IMR-90 (cell line): ENCODE data around the gene GPR183. TPM values are rescaled to one million over a fixed set of nuclear protein-coding genes. Genes with fewer than 3 reads are reported as not detected.

Experiments
- ATAC-seq: fragments of 200-7000 bp; cut with Tn5 transposase; 2 replicates; pipeline ENCODE4 v1.9.1; 2020; ENCODE audit warnings: low read depth, mild to moderate bottlenecking, moderate library complexity
- BruUV-seq: library from RNA; stranded (reverse); fragments of 400-500 nt; replicated peaks from 2 replicates; lab custom pipeline; 2021; lab: Mats Ljungman, UMichigan
- CTCF ChIA-PET: fragments of 300-600 bp; formaldehyde crosslinking; extraction: SDS; loops from one replicate; lab custom pipeline; 2021; ENCODE audit warnings: antibody characterized with exemption; lab: Yijun Ruan, JAX
- POLR2A ChIA-PET: fragments of 300-600 bp; sonication (Branson Sonifier 250); formaldehyde crosslinking; loops from one replicate; lab custom pipeline; 2022; ENCODE audit warnings: antibody characterized with exemption; ENCODE audit not compliant: unreplicated experiment; lab: Charles Lee
- DNase-seq: peaks from one replicate; pipeline ENCODE4 v3.0.0; 2013
- H2AFZ ChIP-seq: replicated peaks from 2 replicates; pipeline ENCODE3; 2013; ENCODE audit warnings: low read length, mild to moderate bottlenecking; ENCODE audit not compliant: poor library complexity
- H2AK5ac ChIP-seq: 2 replicates; pipeline ENCODE4 v1.6.1; 2013; ENCODE audit warnings: low read depth, low read length, inconsistent platforms
- H2AK9ac ChIP-seq: replicated peaks from 2 replicates; pipeline ENCODE3; 2013; ENCODE audit warnings: mild to moderate bottlenecking, low read depth, low read length, moderate library complexity; ENCODE audit not compliant: poor library complexity
- H2BK120ac ChIP-seq: 2 replicates; pipeline ENCODE4 v1.6.1; 2013; ENCODE audit warnings: low read depth, low read length, inconsistent platforms
- H2BK15ac ChIP-seq: 3 replicates; pipeline ENCODE4 v1.6.1; 2013; ENCODE audit warnings: low read depth, low read length, inconsistent platforms
- H2BK20ac ChIP-seq: 2 replicates; pipeline ENCODE4 v1.6.1; 2013; ENCODE audit warnings: low read depth, mild to moderate bottlenecking, inconsistent platforms, low read length, moderate library complexity
- H2BK5ac ChIP-seq: 2 replicates; pipeline ENCODE4 v1.6.1; 2013; ENCODE audit warnings: mild to moderate bottlenecking, low read depth, low read length, inconsistent platforms; ENCODE audit not compliant: poor library complexity, severe bottlenecking
- H3K14ac ChIP-seq: replicated peaks from 2 replicates; pipeline ENCODE4 v1.6.1; 2013; ENCODE audit warnings: low read depth, low read length, inconsistent platforms
- H3K18ac ChIP-seq: 2 replicates; pipeline ENCODE4 v1.6.1; 2013; ENCODE audit warnings: low read depth, low read length, control low read depth
- H3K23ac ChIP-seq: 2 replicates; pipeline ENCODE4 v1.6.1; 2013; ENCODE audit warnings: low read depth, low read length, inconsistent platforms
- H3K27ac ChIP-seq: 2 replicates; pipeline ENCODE4 v1.5.1; 2013; ENCODE audit warnings: mild to moderate bottlenecking, control low read depth, low read length; ENCODE audit not compliant: insufficient read depth
- H3K27me3 ChIP-seq: 2 replicates; pipeline ENCODE4 v1.6.1; 2013; ENCODE audit warnings: low read length; ENCODE audit not compliant: control insufficient read depth, insufficient read depth
- H3K36me3 ChIP-seq: 2 replicates; pipeline ENCODE4 v1.6.1; 2013; ENCODE audit warnings: low read length, mixed read lengths; ENCODE audit not compliant: control insufficient read depth, insufficient read depth
- H3K4ac ChIP-seq: 2 replicates; pipeline ENCODE4 v1.6.1; 2013; ENCODE audit warnings: low read depth, low read length, inconsistent platforms
- H3K4me1 ChIP-seq: 2 replicates; pipeline ENCODE4 v1.6.1; 2013; ENCODE audit warnings: low read length, mixed read lengths; ENCODE audit not compliant: control insufficient read depth, insufficient read depth
- H3K4me2 ChIP-seq: 2 replicates; pipeline ENCODE4 v1.6.1; 2013; ENCODE audit warnings: low read depth, mild to moderate bottlenecking, control low read depth, low read length, moderate library complexity
- H3K4me3 ChIP-seq: 2 replicates; pipeline ENCODE4 v1.5.1; 2013; ENCODE audit warnings: low read depth, mild to moderate bottlenecking, control low read depth, low read length, moderate library complexity; ENCODE audit not compliant: insufficient read depth
- H3K56ac ChIP-seq: 2 replicates; pipeline ENCODE4 v1.6.1; 2013; ENCODE audit warnings: low read length, inconsistent platforms; ENCODE audit not compliant: insufficient read depth; ENCODE audit errors: extremely low read depth
- H3K79me1 ChIP-seq, 2 experiments: 2 replicates each; pipeline ENCODE4 v1.6.1; 2013; ENCODE audit warnings: low read length in 2 of 2, inconsistent platforms in 1 of 2, low read depth in 1 of 2
- H3K9ac ChIP-seq: 2 replicates; pipeline ENCODE4 v1.6.1; 2013; ENCODE audit warnings: low read depth, low read length, control low read depth
- H3K9me1 ChIP-seq: 2 replicates; pipeline ENCODE4 v1.6.1; 2013; ENCODE audit warnings: low read length, inconsistent platforms; ENCODE audit not compliant: insufficient read depth
- H3K9me3 ChIP-seq: 2 replicates; pipeline ENCODE4 v1.6.1; 2013; ENCODE audit warnings: low read length; ENCODE audit not compliant: control insufficient read depth, insufficient read depth
- H4K20me1 ChIP-seq: 2 replicates; pipeline ENCODE4 v1.6.1; 2013; ENCODE audit warnings: low read length, inconsistent platforms; ENCODE audit not compliant: insufficient read depth
- H4K5ac ChIP-seq: 2 replicates; pipeline ENCODE4 v1.6.1; 2013; ENCODE audit warnings: mild to moderate bottlenecking, low read depth, low read length, control low read depth
- H4K8ac ChIP-seq, 2 experiments: 2 replicates each; pipeline ENCODE4 v1.6.1; 2013; ENCODE audit warnings: low read depth in 2 of 2, low read length in 2 of 2, control low read depth in 1 of 2, inconsistent platforms in 1 of 2
- H4K91ac ChIP-seq: 2 replicates; pipeline ENCODE4 v1.6.1; 2013; ENCODE audit warnings: low read depth, low read length, inconsistent platforms; ENCODE audit not compliant: insufficient read depth
- BHLHE40 ChIP-seq: fragments of 150-350 bp; IDR thresholded peaks from 2 replicates; pipeline ENCODE4 v1.6.1; 2016; ENCODE audit warnings: mild to moderate bottlenecking, low read depth, low read length
- CEBPB ChIP-seq: IDR thresholded peaks from 2 replicates; pipeline ENCODE4 v1.6.1; 2012; ENCODE audit warnings: low read depth, low read length, improper control_type of control experiment
- CHD1 ChIP-seq: IDR thresholded peaks from 2 replicates; pipeline ENCODE4 v1.6.1; 2012; ENCODE audit warnings: low read depth, low read length, improper control_type of control experiment
- CTCF ChIP-seq: conservative IDR thresholded peaks from 2 replicates; pipeline ENCODE4 v1.5.1; 2012; ENCODE audit warnings: mild to moderate bottlenecking, low read depth, low read length, improper control_type of control experiment
- ELK1 ChIP-seq: fragments of 150-350 bp; IDR thresholded peaks from 2 replicates; pipeline ENCODE4 v1.6.1; 2016; ENCODE audit warnings: low read depth, mild to moderate bottlenecking, low read length, moderate library complexity, borderline replicate concordance
- FOS ChIP-seq: fragments of 150-350 bp; IDR thresholded peaks from 2 replicates; pipeline ENCODE4 v1.6.1; 2016; ENCODE audit warnings: low read depth, low read length
- MAFK ChIP-seq: IDR thresholded peaks from 2 replicates; pipeline ENCODE4 v1.6.1; 2012; ENCODE audit warnings: low read depth, low read length, improper control_type of control experiment
- MAZ ChIP-seq: IDR thresholded peaks from 2 replicates; pipeline ENCODE4 v1.6.1; 2012; ENCODE audit warnings: low read depth, mild to moderate bottlenecking, low read length, improper control_type of control experiment, moderate library complexity, borderline replicate concordance
- NFE2L2 ChIP-seq: fragments of 150-350 bp; IDR thresholded peaks from 2 replicates; pipeline ENCODE4 v1.6.1; 2016; ENCODE audit warnings: low read depth, mild to moderate bottlenecking, low read length
- POLR2A ChIP-seq: IDR thresholded peaks from 2 replicates; pipeline ENCODE4 v1.6.1; 2012; ENCODE audit warnings: mild to moderate bottlenecking, low read depth, low read length
- RAD21 ChIP-seq: IDR thresholded peaks from 2 replicates; pipeline ENCODE4 v1.6.1; 2012; ENCODE audit warnings: low read length, improper control_type of control experiment
- RCOR1 ChIP-seq: IDR thresholded peaks from 2 replicates; pipeline ENCODE4 v1.6.1; 2012; ENCODE audit warnings: mild to moderate bottlenecking, low read length, improper control_type of control experiment; ENCODE audit not compliant: insufficient replicate concordance
- SMC3 ChIP-seq: fragments of 150-350 bp; IDR thresholded peaks from 2 replicates; pipeline ENCODE4 v1.6.1; 2016; ENCODE audit warnings: low read depth, mild to moderate bottlenecking, antibody characterized with exemption, low read length, moderate library complexity
- WGBS, 2 experiments: methylation state at CpG; one replicate each; pipeline versions ENCODE4 v1.1.5 to v1.1.7; 2013; ENCODE audit warnings: missing lambda C conversion rate in 2 of 2; ENCODE audit not compliant: insufficient read length in 1 of 2; ENCODE audit errors: extremely low coverage in 2 of 2; 5-methylcytosine and 5-hydroxymethylcytosine counted together
- dilution Hi-C: fragments of 300-500 bp; cut with HindIII; formaldehyde crosslinking; loops from one replicate; pipeline ENCODE4 v1.14.3; 2018; ENCODE audit warnings: low sequenced_read_pairs; ENCODE audit not compliant: unreplicated experiment
- in situ Hi-C: fragments of 300-500 bp; cut with MboI; formaldehyde crosslinking; loops from 3 replicates; pipeline ENCODE4 v1.14.3; 2019; ENCODE audit warnings: low sequenced_read_pairs, inconsistent platforms, mixed read lengths
- intact Hi-C: fragments of 100-400 bp; cut with micrococcal nuclease; formaldehyde crosslinking; loops from 2 replicates; pipeline ENCODE4 v1.10.0; 2022
- polyA plus RNA-seq, 3 experiments: library from polyadenylated mRNA; depleted of rRNA; stranded (reverse); fragments of >200 nt; gene quantifications; 2 replicates each; pipeline ENCODE4 v1.2.3, GENCODE V29; 2012; ENCODE audit warnings: low replicate concordance in 1 of 3
- total RNA-seq: library from RNA; depleted of rRNA; stranded (reverse); fragments of >200 nt; gene quantifications from 2 replicates; pipeline ENCODE4 v1.2.3, GENCODE V29; 2012
- TF ChIP-seq, protein P1 (sequence below): fragments of 150-350 bp; IDR thresholded peaks from 2 replicates; pipeline ENCODE4 v1.6.1; 2017; ENCODE audit warnings: mild to moderate bottlenecking, antibody characterized with exemption, low read length, low read depth

GPR183 gene
- total and polyA plus RNA-seq, 2 of the 4 experiments (the other 2 are of a cell fraction): 0.18 to 0.31 TPM

GRCh38 chr13:99273128-99273527 lies 34.1 kb downstream of the GPR183 start:
- DNase-seq: no peak
- no TSS peak for BruUV-seq
- Histone ChIP-seq H3K4me1 (no peaks in the 10 kb centered on the region), H3K36me3 (peaks cover under 1% of the 10 kb centered on the region), H2AFZ (no peak overlapping the region), H3K4me3 (no peak overlapping the region), H3K4ac (no peak overlapping the region), H3K14ac (no peak overlapping the region), H4K20me1 (peaks cover 5% of the 10 kb centered on the region; the same call in 1 of the 2 replicates), H2BK120ac (no peak overlapping the region), H3K56ac (no peak overlapping the region), H3K18ac (no peak overlapping the region), H3K9me3 (no peaks in the 10 kb centered on the region; the same call in none of the 2 replicates), H2AK5ac (no peak overlapping the region), H3K9ac (no peak overlapping the region), H4K8ac (no peak overlapping the region), H2BK5ac (no peak overlapping the region), H3K23ac (no peak overlapping the region), H3K4me2 (no peak overlapping the region), H2BK15ac (no peak overlapping the region), H3K27me3 (no peaks in the 10 kb centered on the region), H4K91ac (no peak overlapping the region), H2AK9ac (no peak overlapping the region), H3K9me1 (no peaks in the 10 kb centered on the region), H4K5ac (no peak overlapping the region), H3K27ac (no peak overlapping the region), H3K79me1 (peaks cover 9 to 10% of the 10 kb centered on the region in 2 experiments; a peak in 3 of 4 replicates), H2BK20ac (no peak overlapping the region)
- in situ Hi-C loops: loop anchor here (5.0 kb wide), 1 partner anchor 164 kb away; no protein-coding TSS in a partner anchor
- dilution Hi-C loops: no loop called here
- no peak for TF ChIP-seq NFE2L2
- no peak for TF ChIP-seq MAZ
- TF ChIP-seq POLR2A: no peak
- no peak for TF ChIP-seq SMC3
- TF ChIP-seq MAFK: no peak
- TF ChIP-seq ELK1: no peak
- TF ChIP-seq CTCF: no peak
- no peak for TF ChIP-seq RAD21
- TF ChIP-seq, protein P1, sequence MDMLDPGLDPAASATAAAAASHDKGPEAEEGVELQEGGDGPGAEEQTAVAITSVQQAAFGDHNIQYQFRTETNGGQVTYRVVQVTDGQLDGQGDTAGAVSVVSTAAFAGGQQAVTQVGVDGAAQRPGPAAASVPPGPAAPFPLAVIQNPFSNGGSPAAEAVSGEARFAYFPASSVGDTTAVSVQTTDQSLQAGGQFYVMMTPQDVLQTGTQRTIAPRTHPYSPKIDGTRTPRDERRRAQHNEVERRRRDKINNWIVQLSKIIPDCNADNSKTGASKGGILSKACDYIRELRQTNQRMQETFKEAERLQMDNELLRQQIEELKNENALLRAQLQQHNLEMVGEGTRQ: no peak
- TF ChIP-seq BHLHE40: no peak
- TF ChIP-seq RCOR1: no peak
- TF ChIP-seq CHD1: no peak
- TF ChIP-seq FOS: no peak
- no peak for TF ChIP-seq CEBPB
- POLR2A ChIA-PET: no interaction called here
- WGBS, 2 experiments: no CpG with 5 or more reads among the region's 2 CpGs
- intact Hi-C loops: no loop called here
- CTCF ChIA-PET: no interaction called here
- ATAC-seq: no peak
